Fibroblast of skin of left biceps (primary cell): ENCODE results near the gene FABP7.
"Not testable (repeated sequence)": the region's sequence is repeated elsewhere in the genome, so short reads cannot be mapped to it uniquely, and the experiment has no call there.

Experiments used
- DNase-seq, 2 experiments: peaks; one replicate each; pipeline ENCODE4 v3.0.0-alpha.2; 2013; ENCODE audit warnings: low read depth in 2 of 2

FABP7 gene

GRCh38 chr6:122779667-122780066 is at the start of gene FABP7:
Gene FABP7 (plus strand): TSS chr6:122779716. CDS start chr6:122779795, 79 bp downstream.
- DNase-seq, result no peak

DNA sequence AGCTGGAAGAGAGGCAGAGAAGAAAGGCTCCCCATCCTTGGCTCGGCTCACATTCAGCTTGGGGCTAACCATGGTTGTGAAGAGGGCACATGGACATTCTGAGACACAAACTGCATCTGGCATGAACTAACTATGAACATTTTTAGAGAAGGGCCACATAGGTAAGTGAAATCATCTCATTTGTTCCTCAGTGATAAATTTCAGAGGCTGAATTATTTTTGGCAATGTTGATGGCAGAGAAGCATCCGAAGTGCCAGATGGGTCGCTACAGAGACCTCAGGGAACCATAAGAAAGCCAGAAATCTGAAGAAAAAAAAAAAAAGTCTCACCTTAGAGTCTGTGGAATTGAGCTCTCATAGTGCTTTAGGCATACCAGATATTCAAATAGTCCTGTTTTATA is 49.2 kb upstream of the FABP7 start:
- DNase-seq, result no peak

GRCh38 chr6:122730775-122731386 is 48.6 kb upstream of the FABP7 start:
- no peak for DNase-seq

DNA sequence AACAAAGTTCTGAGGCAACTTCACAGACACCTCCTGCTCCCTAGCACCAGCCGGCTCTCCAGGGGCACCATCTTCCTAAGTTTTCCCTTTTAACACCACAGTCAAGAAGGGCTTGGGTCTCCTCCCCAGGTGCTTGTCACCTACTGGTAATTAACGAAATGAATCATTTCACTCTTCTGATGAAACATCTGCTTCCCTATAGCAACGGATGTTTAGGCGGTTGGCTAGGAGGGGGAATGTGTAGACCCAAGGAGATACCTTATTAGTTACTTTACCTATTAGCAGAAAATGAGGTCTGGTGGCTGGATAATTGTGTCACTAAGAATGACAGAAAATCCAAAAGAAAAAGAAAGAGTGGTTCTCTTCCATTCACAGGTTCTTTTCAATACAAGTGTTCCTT is 46.3 kb upstream of the FABP7 start:
- no peak for DNase-seq

GRCh38 chr6:122734529-122735395 is 44.8 kb upstream of the FABP7 start:
- DNase-seq, result no peak

DNA sequence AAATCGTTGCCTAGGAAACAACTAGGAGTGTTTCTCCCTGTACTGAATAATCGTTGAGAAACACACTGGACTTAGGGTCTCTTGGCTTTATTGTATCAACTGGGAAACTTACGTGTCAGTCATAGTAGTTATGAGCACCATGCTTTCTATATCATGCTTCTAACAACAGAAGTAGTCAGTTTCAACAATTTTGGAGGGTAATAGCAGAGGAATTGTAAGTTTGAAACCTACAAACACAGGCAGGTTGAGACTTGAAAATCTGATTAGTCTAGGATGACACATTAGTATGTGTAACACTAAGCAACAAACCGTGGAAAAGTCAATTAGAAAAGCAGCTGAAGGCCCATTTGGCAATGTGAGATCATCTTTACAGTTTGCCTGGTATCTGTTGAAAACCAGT is 43.9 kb upstream of the FABP7 start:
- no peak for DNase-seq

DNA sequence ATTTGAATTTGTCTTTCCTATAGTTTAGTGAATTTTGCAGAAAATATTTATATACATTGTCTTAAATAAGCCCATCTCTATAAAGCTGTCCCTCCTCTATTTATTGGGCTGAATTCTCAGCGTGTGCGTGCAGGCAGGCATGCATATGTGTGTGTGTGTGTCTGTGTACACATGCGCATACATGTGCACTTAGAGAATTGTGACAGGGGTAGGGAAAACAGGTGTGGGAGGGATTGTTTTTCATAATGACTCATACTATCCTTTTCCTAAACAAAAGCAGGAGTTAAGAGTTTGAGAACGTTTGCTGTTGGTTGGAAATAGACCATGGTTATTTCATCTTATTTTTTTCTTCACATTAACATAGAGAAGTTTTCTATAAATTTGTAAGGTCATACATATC is 43.4 kb upstream of the FABP7 start:
- no peak for DNase-seq

GRCh38 chr6:122736616-122737015 is 42.9 kb upstream of the FABP7 start:
- DNase-seq, result no peak

DNA sequence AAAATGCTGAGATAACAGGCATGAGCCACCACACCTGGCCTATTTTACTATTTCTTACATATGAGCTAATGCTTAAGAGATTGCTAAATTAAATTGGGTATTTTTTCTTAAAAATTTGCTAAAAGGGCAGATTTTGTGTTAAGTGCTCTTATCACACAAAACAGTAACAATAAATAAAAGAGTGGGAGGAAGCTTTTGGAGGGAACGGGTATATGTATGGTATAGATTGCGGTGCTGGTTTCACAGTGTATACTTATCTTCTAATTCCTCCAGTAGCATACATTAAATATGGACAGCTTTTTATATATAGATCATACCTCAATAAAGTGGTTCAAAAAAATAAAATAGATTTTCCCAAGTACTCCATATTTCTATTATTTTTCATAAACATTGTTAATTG is 39.4 kb upstream of the FABP7 start:
- DNase-seq, result no peak

DNA sequence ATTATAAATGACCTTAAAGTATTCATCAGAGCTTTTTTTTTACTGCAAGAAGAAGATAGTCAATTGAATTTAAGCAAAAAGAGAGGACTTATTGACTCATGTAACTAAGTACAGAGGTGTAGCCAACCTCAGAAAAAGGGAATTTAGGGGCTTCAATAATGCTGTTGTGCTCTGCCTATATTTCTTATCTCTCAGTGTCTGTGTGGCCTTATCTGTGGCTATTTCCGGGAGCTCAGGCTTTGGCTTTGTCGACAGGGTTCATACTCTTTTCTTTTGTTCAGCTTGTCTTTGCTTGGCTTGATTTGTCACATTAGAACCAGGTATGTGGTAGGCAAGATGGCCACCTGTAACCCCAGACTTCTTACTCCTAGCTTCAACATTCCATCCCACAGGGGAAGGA is 38.6 kb upstream of the FABP7 start:
- no peak for DNase-seq

GRCh38 chr6:122744247-122744646 is 35.3 kb upstream of the FABP7 start:
- DNase-seq, result not testable (repeated sequence)

DNA sequence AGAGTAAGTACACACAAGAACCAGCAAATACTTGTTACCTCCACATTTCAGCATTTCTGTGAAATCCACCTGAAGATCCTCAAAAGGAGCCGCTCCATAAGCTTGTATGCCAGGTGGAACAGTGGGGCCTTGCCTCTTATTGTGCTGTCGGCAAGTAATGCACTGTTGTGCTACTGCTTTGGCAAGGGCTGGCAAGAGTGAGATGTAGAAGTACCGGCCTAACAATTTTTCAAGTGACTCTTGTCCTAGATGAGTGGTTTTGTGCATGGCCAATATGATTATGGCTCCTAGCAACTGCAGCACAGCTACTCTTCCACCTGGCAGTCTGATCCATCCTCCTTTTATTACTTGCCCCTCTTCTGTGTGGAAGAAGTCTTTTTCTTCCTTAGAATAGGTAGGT is 34.7 kb upstream of the FABP7 start:
- not testable (repeated sequence) for DNase-seq

DNA sequence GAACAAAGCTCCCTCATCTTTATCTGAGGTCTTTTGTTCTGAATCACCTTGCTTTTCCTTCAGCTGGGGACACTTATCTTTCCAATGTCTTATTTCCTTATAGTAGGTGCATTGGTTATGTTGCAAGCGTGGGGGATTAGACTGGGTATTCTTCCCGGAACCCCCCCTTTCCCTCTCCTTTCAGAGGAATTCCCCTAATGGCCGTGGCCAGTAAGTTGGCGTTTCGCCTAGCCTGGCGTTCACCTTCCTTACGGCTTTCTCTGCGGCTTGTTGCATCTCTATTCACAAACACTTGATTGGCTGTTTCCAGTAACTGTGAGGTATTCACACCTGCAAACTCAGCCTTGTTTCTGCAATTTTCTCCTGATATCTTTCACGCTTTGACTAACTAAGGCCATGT is 32.8 kb upstream of the FABP7 start:
- DNase-seq, result no peak

- no peak for DNase-seq
Measured at GRCh38 chr6:122747573-122747972, 31.9 kb upstream of the FABP7 start.

DNA sequence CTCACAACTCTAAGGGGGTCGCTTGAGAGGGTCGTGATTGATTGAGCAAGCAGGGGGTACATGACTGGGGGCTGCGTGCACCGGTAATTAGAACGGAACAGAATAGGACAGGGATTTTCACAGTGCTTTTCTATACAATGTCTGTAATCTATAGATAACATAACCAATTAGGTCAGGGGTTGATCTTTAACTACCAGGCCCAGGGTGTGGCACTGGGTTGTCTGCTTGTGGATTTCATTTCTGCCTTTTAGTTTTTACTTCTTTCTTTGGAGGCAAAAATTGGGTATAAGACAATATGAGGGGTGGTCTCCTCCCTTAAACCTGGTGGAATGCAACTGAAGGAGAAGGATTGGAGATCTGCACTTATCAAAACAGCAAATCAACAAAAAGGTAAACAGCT is 30.6 kb upstream of the FABP7 start:
- not testable (repeated sequence) for DNase-seq

- no peak for DNase-seq
Measured at GRCh38 chr6:122749451-122750050, 30.0 kb upstream of the FABP7 start.

DNA sequence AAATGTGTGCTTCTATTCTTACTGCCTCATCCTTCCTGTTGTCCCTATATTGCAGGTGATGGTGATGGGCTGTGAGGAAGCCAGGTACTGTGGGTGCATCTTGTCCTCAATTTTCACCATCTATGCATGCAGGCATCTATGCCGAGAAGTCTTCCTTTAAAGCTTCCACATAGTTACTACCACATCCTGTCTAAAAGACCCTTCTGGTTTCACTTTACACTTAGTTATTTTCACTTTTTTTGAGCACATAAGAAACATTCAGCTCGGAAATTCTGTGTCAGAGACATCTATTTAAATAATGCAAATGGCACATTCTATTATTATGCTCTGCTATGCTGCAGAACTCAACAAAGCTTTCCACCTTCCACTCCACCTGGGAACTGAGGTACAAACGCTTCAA is 28.2 kb upstream of the FABP7 start:
- no peak for DNase-seq

- DNase-seq, result no peak
Measured at GRCh38 chr6:122752459-122752858, 27.1 kb upstream of the FABP7 start.

DNA sequence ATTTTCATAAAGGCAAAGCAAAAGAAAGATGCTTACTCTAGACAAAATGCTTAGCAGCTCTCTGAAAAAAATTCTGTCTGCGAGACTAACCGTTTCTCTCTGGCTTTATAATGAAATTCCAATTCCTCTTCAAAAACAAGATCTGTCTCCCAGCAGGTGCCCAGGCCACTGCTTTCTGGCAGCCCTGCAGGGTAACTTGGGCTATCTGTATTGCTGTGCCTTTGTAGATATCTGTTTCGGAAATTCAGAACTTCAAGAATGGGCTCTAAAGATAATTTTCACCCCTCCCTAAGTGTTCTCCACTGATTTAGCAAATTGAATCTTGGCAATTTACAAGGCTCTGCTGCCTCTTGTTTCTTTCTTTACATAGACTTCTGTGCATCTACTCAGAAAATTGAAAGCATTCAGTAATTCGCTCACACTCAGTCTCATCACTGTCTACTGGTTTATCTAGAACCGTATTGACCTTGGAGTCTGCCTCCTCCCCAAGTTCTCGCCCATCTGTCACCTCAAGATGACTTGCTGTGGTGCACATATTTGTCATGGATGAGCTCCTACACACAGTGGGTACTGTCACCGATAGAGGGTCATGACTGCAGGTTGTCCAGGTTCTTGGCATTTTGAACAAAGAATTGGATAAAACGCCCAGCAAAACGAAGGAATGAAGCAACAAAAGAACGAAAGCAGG is 26.4 kb upstream of the FABP7 start:
- no peak for DNase-seq

DNA sequence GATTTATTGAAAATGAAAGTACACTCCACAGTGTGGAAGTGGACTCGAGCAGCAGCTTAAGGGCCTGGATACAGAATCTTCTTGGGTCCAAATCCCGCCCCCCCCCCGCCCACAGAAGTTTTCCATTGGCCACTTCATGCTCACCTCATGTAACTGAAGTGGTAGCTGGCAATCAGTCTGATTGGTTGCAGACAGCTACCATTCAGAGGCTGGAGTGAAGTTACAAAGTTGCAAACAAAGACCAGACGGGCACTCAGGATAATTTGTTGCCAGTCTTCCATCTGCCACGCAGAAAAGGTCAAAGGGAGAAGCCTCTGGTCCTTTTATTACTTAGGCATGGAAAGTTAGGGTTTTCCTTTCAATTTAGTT is 25.8 kb upstream of the FABP7 start:
- no peak for DNase-seq

DNA sequence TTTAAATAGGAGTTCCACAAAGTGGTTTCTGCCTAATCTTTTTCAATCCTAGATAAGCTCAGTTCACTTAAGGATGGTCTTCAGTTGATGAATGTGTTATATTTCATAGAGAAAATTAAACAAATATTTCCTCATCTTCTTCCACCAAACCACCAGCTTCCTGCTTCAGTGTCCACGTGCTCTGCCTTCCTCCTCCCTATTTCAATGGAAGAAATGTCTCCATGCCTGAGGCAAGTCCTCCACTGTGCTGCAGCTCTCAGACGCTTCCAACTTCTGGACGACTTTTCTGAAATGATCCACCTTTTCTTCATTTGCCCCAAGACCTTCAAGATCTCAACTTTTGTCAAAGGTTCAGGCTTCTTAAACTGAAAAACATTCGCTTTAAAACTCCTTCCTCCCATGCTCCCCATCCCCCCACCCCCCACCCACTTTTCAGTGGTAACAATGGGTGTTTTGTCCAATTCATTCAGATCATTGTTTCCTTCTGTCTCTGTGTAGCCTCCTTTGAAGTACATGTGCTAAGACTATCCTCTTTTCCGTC is 25.3 kb upstream of the FABP7 start:
- no peak for DNase-seq

GRCh38 chr6:122755901-122756300 is 23.6 kb upstream of the FABP7 start:
- no peak for DNase-seq
